ENCODE results near the gene FGA. TPM values are rescaled to one million over a fixed set of nuclear protein-coding genes. Genes with fewer than 3 reads are reported as not detected.

FGA gene
- polyA plus RNA-seq, 3 donors, result 0.03 to 2.0 TPM; not detected in 1

DNA sequence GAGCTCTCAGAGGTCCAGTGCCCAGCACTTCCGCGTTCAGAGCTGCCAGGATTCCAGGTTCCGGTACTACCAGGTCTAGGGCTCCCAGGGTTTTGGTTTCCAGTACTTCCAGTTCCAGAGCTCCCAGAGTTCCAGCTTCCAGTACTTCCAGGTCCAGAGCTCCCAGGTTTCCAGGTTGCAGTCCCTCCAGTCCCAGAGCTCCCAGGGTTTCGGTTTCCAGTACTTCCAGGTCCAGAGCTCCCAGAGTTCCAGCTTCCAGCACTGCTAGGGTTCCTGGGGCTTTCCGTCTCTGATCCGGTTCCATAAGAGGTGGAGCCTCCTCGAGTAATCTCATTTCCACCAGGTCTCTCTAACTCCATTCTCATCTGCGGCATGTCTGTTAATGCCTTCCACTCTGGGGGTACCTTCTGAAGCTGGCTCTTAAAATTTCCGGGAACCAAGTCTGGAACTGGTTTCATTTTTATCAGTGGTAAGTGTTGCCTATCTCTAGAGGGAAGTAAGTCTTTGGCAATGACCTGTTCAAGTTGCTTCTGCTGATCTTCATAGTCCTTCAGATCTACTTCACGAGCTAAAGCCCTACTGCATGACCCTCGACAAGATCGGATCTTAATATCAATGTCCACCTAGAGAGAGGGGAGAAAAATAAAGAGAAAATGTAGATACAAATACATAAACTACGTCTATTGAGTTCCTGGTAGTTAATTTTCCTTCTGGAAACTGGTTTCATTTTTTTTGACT is 4.1 kb downstream of the FGA start:
- DNase-seq (ENCODE audit: extremely low read depth in 1 of 11, low read depth in 9 of 11, low spot score in 4 of 11), result no peak

DNA sequence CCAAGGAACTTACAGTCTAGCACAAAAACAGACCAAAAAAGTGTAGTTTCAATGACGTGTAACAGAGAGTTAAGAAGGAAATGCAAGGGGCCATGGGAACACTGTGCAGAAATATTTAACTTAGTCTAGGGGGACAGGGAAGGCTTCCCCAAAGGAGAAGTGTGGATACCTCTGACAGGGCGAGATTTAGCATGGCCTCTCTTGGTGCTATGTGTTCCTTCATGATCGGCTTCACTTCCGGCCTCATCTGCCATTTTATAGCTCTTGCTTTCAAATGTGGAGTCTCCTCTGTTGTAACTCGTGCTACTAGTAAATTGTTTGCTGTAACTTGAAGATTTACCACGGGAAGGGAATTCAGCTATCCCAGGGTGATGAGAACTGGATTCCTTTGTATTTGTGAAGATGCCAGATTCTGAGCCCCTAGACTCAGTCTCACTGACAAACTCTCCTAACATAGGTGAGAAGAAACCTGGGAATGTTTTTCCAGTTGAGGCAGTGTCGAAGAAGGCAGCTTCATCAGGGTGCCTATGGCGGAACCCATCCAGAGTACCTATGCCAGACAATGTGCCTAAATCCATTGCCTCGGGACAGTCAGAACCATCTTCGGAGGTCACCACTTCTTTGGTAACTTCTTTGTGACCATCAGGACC is 5.0 kb downstream of the FGA start:
- no peak for DNase-seq (ENCODE audit: extremely low read depth in 1 of 11, low read depth in 9 of 11, low spot score in 4 of 11)

DNA sequence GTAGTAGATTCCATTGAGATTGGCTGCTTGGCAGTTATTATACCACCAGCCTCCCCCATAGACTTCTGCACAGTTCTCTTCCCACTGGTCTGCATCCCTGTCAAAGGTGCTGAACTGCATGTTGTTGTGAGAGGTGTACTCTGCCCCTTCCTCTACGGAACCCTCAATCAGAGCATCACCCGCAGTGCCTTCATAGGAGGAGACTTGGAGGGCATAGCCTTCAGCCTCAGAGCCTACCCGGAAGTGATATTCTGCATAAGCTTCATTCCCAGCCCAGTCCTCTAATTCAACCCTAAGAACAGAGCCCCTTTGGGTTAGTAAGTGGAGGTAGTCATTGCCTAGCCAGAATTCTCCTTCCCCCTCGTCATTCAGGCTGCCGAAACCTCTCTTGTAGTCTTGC is 6.3 kb downstream of the FGA start:
- no peak for DNase-seq (ENCODE audit: extremely low read depth in 1 of 11, low read depth in 9 of 11, low spot score in 4 of 11)

DNA sequence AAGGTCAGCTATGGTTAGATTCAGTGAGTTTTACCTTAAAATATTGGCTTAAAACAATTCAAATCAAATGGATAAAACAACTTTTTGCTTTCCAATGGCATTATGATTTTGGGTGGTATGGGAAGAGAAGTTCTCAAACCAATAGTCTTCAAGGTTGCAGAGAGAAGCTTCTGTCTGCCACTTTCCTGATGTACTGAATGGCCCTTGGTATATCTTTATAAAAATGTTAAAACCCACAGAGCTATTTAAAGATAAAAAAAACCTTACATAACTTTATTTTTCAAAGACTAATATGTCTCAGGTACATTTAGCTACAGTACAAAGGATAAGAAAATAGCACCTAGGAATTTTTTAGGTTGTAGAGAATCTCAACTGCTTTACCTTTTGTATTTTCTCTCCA is 6.9 kb downstream of the FGA start:
- no peak for DNase-seq (ENCODE audit: extremely low read depth in 1 of 11, low read depth in 9 of 11, low spot score in 4 of 11)

DNA sequence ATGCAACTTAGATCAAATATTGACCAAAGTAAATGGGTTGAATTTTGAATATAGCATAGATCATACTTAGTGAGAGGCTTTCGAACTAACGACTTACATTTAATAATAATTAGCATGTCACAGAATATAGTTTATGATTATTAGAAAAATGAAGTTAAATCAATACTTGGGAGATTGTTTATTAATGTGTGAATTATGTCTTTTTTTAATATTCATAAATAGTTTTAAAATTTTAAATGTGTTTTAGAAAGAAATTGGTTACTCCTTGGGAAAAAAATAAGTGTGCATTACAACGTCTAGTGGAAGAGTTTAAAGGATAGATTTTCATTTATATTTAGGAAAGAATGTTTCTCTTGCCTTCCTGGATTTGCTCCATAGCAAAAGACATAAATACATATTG is 7.3 kb downstream of the FGA start:
- DNase-seq (ENCODE audit: extremely low read depth in 1 of 11, low read depth in 9 of 11, low spot score in 4 of 11), result no peak

DNA sequence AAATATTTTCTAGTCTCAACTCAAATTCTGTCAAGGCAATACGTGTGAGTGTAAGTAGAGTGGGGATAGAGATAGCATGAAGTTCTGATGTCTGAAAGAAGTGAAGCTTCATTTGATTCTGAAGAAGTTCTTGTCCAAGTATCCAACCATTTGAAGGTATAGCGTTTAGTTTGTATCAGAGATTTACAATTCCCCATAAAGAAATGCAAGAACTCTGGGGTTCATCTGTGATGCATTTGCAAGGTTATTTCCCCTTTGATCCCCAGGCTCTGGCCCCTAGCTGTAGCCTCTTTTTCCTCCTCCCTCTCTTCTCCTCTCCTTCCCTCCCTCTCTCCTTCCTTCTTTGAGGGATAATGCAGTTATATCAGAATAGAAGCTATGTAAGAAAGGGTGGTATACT is 7.8 kb downstream of the FGA start:
- DNase-seq (ENCODE audit: extremely low read depth in 1 of 11, low read depth in 9 of 11, low spot score in 4 of 11), result no peak

DNA sequence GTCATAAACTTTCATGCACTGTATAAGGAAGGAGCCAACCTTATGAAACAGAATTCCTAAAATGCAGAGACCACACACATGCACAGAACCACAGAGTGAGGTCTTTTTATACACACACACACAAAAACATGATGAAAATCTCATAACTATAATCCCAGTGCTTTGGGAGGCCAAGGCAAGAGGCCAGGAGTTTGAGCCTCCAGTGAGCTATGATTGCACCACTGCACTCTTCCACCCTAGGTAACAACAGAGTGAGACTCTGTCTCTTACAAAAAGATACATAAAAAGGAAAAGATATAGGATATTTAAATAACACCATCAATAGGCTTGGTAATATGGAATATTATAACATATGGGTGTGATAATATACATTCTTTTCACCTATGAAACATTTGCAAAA is 10.6 kb downstream of the FGA start:
- DNase-seq (ENCODE audit: extremely low read depth in 1 of 11, low read depth in 9 of 11, low spot score in 4 of 11), result no peak

DNA sequence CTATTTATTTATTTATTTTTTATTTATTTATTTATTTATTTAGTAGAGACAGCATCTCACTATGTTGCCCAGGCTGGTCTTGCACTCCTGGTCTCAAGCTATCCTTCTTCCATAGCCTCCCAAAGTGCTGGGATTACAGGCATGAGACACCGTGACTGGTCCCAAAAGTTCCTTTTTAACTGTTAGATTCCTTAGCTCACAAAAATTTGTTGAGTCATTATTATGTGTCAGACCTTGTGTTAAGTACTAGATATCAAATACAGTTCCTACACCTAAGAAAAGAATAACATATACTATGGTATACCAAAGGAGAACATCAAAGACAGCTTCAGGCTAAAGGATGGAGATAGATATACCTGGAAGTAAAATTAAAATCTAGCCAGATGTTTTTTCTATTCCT is 11.6 kb downstream of the FGA start:
- DNase-seq (ENCODE audit: extremely low read depth in 1 of 11, low read depth in 9 of 11, low spot score in 4 of 11), result no peak

DNA sequence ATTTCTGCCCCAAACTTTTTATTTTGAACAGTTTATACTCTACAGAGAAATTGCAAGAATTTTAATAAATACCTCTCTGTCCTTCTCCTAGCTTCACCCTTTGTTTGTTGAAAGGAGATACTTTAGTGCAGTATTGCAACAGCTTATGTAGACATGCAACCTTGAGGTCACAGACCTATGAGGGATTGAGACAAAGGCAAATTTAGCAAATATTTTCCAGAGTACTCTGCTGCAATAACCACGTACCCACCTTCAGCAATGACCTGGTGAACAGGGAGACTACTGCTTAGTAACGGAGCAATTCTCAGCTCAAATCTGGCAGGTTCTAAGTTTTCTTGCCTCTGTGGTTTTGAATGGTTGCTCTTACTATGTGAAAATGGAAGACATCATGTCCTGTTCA is 13.2 kb downstream of the FGA start:
- no peak for DNase-seq (ENCODE audit: extremely low read depth in 1 of 11, low read depth in 9 of 11, low spot score in 4 of 11)

DNA sequence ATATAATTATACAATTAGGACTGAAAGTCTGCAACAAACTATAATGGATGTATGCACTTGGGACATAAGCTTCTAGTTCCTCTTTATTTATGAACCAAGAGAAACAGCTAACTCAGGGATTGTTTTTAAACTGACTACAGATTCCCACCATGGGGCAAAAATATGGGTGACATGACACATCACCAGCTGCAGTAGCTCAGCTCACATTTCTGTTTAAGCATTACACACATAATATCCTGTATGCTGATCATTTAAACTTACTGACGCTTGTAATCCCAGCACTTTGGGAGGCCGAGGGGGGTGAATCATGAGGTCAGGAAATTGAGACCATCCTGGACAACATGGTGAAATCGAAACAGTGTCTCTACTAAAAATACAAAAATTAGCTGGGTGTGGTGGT is 16.2 kb downstream of the FGA start:
- DNase-seq (ENCODE audit: extremely low read depth in 1 of 11, low read depth in 9 of 11, low spot score in 4 of 11), result no peak

DNA sequence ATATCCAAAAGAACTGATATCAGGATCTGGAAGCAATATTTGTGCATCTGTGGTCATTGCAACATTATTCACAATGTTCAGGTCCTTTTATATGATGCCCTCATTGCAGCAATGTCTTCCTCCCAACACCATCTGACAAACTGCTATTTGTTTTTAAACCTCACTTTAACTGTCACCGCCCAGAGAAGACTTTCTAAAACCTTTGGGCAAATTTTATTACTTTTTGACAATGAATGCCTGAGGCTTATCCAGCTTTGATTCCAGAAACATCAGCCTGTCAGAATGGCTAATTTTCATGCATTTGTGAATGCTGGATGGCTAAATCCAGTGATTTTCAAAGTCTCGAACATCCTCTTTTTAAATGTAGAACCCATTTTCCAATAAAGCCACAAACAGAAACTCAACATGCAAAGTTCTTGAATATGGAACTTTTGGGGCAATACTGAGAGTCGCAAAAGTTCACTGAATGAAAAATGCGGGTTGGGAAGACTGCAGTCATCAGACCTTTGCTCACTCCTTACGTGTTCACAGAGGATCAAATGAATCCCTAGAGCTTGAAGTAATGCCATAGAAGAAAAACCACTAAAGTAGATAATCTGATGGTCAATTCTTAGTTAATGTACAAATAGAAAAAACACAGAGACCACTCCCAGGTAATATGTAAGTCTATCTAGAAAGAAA is 17.2 kb downstream of the FGA start:
- no peak for DNase-seq (ENCODE audit: extremely low read depth in 1 of 11, low read depth in 9 of 11, low spot score in 4 of 11)

DNA sequence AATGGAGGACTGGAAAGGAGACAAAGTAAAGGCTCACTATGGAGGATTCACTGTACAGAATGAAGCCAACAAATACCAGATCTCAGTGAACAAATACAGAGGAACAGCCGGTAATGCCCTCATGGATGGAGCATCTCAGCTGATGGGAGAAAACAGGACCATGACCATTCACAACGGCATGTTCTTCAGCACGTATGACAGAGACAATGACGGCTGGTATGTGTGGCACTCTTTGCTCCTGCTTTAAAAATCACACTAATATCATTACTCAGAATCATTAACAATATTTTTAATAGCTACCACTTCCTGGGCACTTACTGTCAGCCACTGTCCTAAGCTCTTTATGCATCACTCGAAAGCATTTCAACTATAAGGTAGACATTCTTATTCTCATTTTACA is 21.0 kb downstream of the FGA start:
- DNase-seq (ENCODE audit: extremely low read depth in 1 of 11, low read depth in 9 of 11, low spot score in 4 of 11), result no peak

DNA sequence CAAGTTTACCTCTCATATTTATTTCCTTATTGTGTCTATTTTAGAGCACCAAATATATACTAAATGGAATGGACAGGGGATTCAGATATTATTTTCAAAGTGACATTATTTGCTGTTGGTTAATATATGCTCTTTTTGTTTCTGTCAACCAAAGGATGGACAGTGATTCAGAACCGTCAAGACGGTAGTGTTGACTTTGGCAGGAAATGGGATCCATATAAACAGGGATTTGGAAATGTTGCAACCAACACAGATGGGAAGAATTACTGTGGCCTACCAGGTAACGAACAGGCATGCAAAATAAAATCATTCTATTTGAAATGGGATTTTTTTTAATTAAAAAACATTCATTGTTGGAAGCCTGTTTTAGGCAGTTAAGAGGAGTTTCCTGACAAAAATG is 21.5 kb downstream of the FGA start:
- no peak for DNase-seq (ENCODE audit: extremely low read depth in 1 of 11, low read depth in 9 of 11, low spot score in 4 of 11)

DNA sequence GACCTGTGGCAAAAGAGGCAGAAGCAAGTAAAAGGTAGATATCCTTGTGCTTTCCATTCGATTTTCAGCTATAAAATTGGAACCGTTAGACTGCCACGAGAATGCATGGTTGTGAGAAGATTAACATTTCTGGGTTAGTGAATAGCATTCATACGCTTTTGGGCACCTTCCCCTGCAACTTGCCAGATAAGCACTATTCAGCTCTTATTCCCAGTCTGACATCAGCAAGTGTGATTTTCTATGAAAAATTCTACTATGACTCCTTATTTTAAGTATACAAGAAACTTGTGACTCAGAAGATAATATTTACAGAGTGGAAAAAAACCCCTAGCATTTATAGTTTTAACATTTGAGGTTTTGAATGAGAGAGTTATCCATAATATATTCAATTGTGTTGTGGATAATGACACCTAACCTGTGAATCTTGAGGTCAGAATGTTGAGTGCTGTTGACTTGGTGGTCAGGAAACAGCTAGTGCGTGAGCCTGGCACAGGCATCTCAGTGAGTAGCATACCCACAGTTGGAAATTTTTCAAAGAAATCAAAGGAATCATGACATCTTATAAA is 23.8 kb downstream of the FGA start:
- DNase-seq (ENCODE audit: extremely low read depth in 1 of 11, low read depth in 9 of 11, low spot score in 4 of 11), result no peak

DNA sequence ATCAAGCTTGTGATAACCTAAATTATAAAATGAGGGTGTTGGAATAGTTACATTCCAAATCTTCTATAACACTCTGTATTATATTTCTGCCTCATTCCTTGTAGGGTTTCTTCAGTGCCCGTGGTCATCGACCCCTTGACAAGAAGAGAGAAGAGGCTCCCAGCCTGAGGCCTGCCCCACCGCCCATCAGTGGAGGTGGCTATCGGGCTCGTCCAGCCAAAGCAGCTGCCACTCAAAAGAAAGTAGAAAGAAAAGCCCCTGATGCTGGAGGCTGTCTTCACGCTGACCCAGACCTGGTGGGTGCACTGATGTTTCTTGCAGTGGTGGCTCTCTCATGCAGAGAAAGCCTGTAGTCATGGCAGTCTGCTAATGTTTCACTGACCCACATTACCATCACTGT is 24.8 kb downstream of the FGA start:
- DNase-seq (ENCODE audit: extremely low read depth in 1 of 11, low read depth in 9 of 11, low spot score in 4 of 11), result no peak

DNA sequence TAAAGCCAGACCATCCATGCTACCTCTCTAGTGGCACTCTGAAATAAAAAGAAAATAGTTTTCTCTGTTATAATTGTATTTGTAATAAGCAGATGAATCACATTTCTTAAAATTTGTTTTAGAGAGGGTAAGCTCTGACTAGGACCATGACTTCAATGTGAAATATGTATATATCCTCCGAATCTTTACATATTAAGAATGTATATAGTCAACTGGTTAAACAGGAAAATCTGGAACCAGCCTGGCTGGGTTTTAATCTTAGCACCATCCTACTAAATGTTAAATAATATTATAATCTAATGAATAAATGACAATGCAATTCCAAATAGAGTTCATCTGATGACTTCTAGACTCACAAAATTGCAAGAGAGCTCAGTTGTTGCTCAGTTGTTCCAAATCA is 26.2 kb downstream of the FGA start:
- DNase-seq (ENCODE audit: extremely low read depth in 1 of 11, low read depth in 9 of 11, low spot score in 4 of 11), result no peak

DNA sequence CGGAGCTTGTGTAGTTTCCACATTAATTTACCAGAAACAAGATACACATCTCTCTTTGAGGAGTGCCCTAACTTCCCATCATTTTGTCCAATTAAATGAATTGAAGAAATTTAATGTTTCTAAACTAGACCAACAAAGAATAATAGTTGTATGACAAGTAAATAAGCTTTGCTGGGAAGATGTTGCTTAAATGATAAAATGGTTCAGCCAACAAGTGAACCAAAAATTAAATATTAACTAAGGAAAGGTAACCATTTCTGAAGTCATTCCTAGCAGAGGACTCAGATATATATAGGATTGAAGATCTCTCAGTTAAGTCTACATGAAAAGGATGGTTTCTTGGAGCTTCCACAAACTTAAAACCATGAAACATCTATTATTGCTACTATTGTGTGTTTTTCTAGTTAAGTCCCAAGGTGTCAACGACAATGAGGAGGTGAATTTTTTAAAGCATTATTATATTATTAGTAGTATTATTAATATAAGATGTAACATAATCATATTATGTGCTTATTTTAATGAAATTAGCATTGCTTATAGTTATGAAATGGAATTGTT is 27.8 kb downstream of the FGA start, which contains the start of gene FGB:
FGB (plus strand) TSS at position 315 of the 558 bp plus-strand sequence; CDS start at position 323, 8 bp downstream.
- no peak for DNase-seq (ENCODE audit: extremely low read depth in 1 of 11, low read depth in 9 of 11, low spot score in 4 of 11)

DNA sequence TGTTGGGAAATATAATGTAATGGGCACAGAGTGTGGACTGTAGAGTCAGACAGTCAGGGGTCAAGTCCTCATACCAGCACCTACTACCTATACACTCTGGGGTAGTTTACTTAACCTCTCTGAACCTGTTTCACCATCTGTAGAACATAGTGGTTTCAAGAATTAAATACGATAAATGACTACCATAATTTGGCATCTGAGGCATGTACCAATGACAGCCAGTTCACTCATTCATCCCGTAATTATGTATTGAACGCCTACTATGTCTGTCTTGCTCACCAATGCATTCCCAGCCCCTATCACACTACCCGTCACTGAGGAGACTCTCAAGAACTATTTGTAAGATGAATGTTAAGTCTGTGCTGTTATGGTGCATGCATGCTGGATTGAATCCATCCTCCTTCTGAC is 29.7 kb downstream of the FGA start:
- DNase-seq (ENCODE audit: extremely low read depth in 1 of 11, low read depth in 9 of 11, low spot score in 4 of 11), result no peak

DNA sequence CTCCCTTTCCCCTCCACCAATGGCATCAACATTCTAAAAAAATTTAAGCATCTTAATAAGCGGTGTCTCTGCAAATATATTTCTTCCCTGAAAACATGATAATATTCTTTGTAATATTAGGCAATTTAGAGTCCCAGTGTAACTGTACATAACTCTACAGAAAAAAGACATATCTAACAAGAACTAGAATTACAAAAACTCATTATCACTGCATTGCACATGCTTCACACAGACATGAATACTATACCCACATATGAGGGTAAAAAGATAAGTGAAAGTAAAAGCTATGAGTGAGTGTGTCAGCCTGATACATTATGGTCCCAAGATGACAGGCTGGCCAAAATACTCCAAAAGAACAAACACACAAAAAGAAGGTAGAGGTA is 30.1 kb downstream of the FGA start:
- DNase-seq (ENCODE audit: extremely low read depth in 1 of 11, low read depth in 9 of 11, low spot score in 4 of 11), result no peak

Data from renal cortex interstitium (tissue), 11 donors.